ENCODE measurements around the gene SLC25A13.

DNA sequence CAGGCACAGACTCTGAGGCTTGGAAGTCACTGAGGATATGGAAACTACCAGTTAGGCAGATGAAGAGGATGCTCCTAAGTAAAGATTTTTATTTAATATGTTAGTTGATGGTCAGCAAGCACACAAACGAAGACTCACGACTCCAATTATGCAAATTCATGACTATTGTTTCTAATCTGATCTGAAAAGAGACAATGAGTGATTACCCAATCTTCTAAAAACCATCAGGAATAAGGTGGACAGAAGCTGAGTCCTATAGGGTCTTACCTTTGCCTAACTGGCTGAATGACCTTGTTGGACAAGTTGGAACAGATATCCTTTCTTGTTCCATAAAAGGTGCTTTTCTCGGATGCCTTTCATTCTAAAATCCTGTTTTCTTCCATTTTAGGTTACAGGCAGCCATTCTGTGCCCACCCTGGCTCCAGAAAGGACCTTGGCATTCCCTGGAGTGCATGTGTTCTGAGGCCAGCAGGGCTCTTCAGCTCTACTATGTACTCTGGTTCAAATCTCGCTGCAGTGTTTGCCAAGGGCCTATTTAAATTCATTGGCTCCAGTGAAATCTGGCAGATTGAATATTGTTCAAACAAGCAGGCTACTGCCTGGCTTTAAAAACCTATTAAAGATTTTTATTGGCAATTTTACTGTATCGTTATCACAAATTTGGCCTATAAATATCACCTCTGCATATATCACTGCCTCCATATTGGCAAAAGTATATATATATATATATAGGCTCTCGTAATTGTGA, 77.5 kb downstream of the SLC25A13 start:
- TF ChIP-seq EZH2 (optimal IDR thresholded peaks at IDR 0.05; ENCODE audit: low read depth, low read length): no peak
- TF ChIP-seq, protein P1, sequence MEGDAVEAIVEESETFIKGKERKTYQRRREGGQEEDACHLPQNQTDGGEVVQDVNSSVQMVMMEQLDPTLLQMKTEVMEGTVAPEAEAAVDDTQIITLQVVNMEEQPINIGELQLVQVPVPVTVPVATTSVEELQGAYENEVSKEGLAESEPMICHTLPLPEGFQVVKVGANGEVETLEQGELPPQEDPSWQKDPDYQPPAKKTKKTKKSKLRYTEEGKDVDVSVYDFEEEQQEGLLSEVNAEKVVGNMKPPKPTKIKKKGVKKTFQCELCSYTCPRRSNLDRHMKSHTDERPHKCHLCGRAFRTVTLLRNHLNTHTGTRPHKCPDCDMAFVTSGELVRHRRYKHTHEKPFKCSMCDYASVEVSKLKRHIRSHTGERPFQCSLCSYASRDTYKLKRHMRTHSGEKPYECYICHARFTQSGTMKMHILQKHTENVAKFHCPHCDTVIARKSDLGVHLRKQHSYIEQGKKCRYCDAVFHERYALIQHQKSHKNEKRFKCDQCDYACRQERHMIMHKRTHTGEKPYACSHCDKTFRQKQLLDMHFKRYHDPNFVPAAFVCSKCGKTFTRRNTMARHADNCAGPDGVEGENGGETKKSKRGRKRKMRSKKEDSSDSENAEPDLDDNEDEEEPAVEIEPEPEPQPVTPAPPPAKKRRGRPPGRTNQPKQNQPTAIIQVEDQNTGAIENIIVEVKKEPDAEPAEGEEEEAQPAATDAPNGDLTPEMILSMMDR (IDR thresholded peaks at IDR 0.05; ENCODE audit: low read length): no peak

All from MM.1S (cell line).